Endodermal cell (in vitro differentiated cells): Measurements from ENCODE around the gene NAT8L. TPM values are rescaled to one million over a fixed set of nuclear protein-coding genes. Genes with fewer than 3 reads are reported as not detected.
A peak's percentile ranks its signal among the peaks of the same experiment; 100 is the strongest.

ENCODE experiments used
- DNase-seq: peaks from one replicate; pipeline ENCODE4 v3.0.0-alpha.2; 2017
- H3K27ac ChIP-seq: 2 replicates; pipeline ENCODE4 v1.5.1; 2013; ENCODE audit warnings: mild to moderate bottlenecking, low read depth, low read length, moderate library complexity
- H3K27me3 ChIP-seq: 2 replicates; pipeline ENCODE4 v1.6.1; 2013; ENCODE audit warnings: mild to moderate bottlenecking, low read length, moderate library complexity; ENCODE audit not compliant: insufficient read depth, control insufficient read depth, poor library complexity, severe bottlenecking
- H3K36me3 ChIP-seq: 2 replicates; pipeline ENCODE4 v1.7.0; 2013; ENCODE audit warnings: mild to moderate bottlenecking, low read length, moderate library complexity; ENCODE audit not compliant: control insufficient read depth, insufficient read depth
- H3K4me1 ChIP-seq: one replicate; pipeline ENCODE4 v1.7.0; 2013; ENCODE audit warnings: low read length; ENCODE audit not compliant: control insufficient read depth, insufficient read depth
- H3K4me3 ChIP-seq: 2 replicates; pipeline ENCODE4 v1.5.1; 2013; ENCODE audit warnings: mild to moderate bottlenecking, low read length, moderate library complexity
- H3K9ac ChIP-seq: 2 replicates; pipeline ENCODE4 v1.6.1; 2013; ENCODE audit warnings: mild to moderate bottlenecking, low read length, moderate library complexity; ENCODE audit not compliant: poor library complexity, severe bottlenecking; ENCODE audit errors: extremely low read depth
- H3K9me3 ChIP-seq: 2 replicates; pipeline ENCODE4 v1.6.1; 2013; ENCODE audit warnings: mild to moderate bottlenecking, low read length, moderate library complexity; ENCODE audit not compliant: control insufficient read depth
- H3K27ac Mint-ChIP-seq: 2 replicates; pipeline ENCODE4 v1.8.0; 2020; ENCODE audit warnings: mixed read lengths
- H3K27me3 Mint-ChIP-seq: 2 replicates; pipeline ENCODE4 v1.8.0; 2021; ENCODE audit warnings: mild to moderate bottlenecking, mixed read lengths; ENCODE audit not compliant: insufficient read depth
- H3K36me3 Mint-ChIP-seq: 2 replicates; pipeline ENCODE4 v1.8.0; 2020; ENCODE audit warnings: low read depth, mixed read lengths
- H3K4me1 Mint-ChIP-seq: 2 replicates; pipeline ENCODE4 v1.8.0; 2020; ENCODE audit warnings: mixed read lengths
- H3K4me3 Mint-ChIP-seq: 2 replicates; pipeline ENCODE4 v1.8.0; 2020; ENCODE audit warnings: mild to moderate bottlenecking, moderate library complexity, mixed read lengths
- H3K9me3 Mint-ChIP-seq: 2 replicates; pipeline ENCODE4 v1.8.0; 2020; ENCODE audit warnings: mild to moderate bottlenecking, mixed read lengths
- CTCF ChIP-seq: fragments of 200-600 bp; sonication (generic); conservative IDR thresholded peaks from 2 replicates; pipeline ENCODE4 v1.5.0; 2021; ENCODE audit warnings: antibody characterized with exemption, mild to moderate bottlenecking
- WGBS, 2 experiments: methylation state at CpG; one replicate each; pipeline versions ENCODE4 v1.1.5 to v1.1.7; 2013; ENCODE audit warnings: missing lambda C conversion rate in 2 of 2, mixed read lengths in 1 of 2; ENCODE audit not compliant: insufficient coverage in 1 of 2, insufficient read length in 1 of 2; 5-methylcytosine and 5-hydroxymethylcytosine counted together
- total RNA-seq, 2 donors: library from RNA; stranded (reverse); fragmentation: NEBNext Ultra II Directional in 1 of 2; extraction: Animal tissue kit (Norgen Biotek cat#: 25700) in 1 of 2; gene quantifications; 2 replicates in 1 of 2; 3 replicates in 1 of 2; pipeline ENCODE4 v1.2.1, GENCODE V29; 2021

NAT8L gene
- total RNA-seq, 2 donors from 2014 or later: 5.0 to 6.4 TPM

- no peak for TF ChIP-seq CTCF
- H3K36me3 Mint-ChIP-seq: peaks cover 4% of the 10 kb centered on the region
- no peaks in the 10 kb centered on the region for H3K36me3 ChIP-seq
- no peak overlapping the region for H3K27ac ChIP-seq
- H3K9ac ChIP-seq: no peak overlapping the region
- no peaks in the 10 kb centered on the region for H3K9me3 Mint-ChIP-seq
- peaks cover 22% of the 10 kb centered on the region for H3K27me3 Mint-ChIP-seq
- no peak overlapping the region for H3K4me3 Mint-ChIP-seq
- no peaks in the 10 kb centered on the region for H3K4me1 Mint-ChIP-seq
- H3K9me3 ChIP-seq: no peaks in the 10 kb centered on the region
- peaks cover 10% of the 10 kb centered on the region for H3K27me3 ChIP-seq
- 91 to 95% methylated on average over 8 of the region's 8 CpGs for WGBS, 2 experiments
- no peak overlapping the region for H3K4me3 ChIP-seq
- no peak for DNase-seq
- H3K4me1 ChIP-seq: no peaks in the 10 kb centered on the region
- H3K27ac Mint-ChIP-seq: no peak overlapping the region
Observed at GRCh38 chr4:2048831-2049230, 10.3 kb upstream of the NAT8L start.

- Mint-ChIP-seq H3K27me3 (peaks cover 26% of the 10 kb centered on the region), H3K27ac (no peak overlapping the region), H3K4me3 (no peak overlapping the region), H3K4me1 (no peaks in the 10 kb centered on the region), H3K36me3 (peaks cover 3% of the 10 kb centered on the region), H3K9me3 (no peaks in the 10 kb centered on the region)
- Histone ChIP-seq H3K27me3 (peaks cover 10% of the 10 kb centered on the region), H3K9me3 (no peaks in the 10 kb centered on the region), H3K4me1 (no peaks in the 10 kb centered on the region), H3K27ac (no peak overlapping the region), H3K4me3 (no peak overlapping the region), H3K9ac (no peak overlapping the region), H3K36me3 (no peaks in the 10 kb centered on the region)
- no peak for DNase-seq
- 82 to 97% methylated on average over 4 to 7 of the region's 7 CpGs for WGBS, 2 experiments
- TF ChIP-seq CTCF: no peak
Observed at GRCh38 chr4:2049381-2049780, 9.7 kb upstream of the NAT8L start.

GRCh38 chr4:2049811-2050210 lies 9.3 kb upstream of the NAT8L start:
- H3K9me3 ChIP-seq: no peaks in the 10 kb centered on the region
- H3K4me3 Mint-ChIP-seq: no peak overlapping the region
- H3K9ac ChIP-seq: no peak overlapping the region
- no peak for TF ChIP-seq CTCF
- WGBS, 2 experiments: 93 to 100% methylated on average over 5 to 7 of the region's 7 CpGs
- DNase-seq: peak; percentile 38
- H3K27me3 Mint-ChIP-seq: peaks cover 27% of the 10 kb centered on the region
- no peak overlapping the region for H3K27ac Mint-ChIP-seq
- no peaks in the 10 kb centered on the region for H3K4me1 ChIP-seq
- no peak overlapping the region for H3K27ac ChIP-seq
- no peak overlapping the region for H3K4me3 ChIP-seq
- H3K36me3 ChIP-seq: no peaks in the 10 kb centered on the region
- peaks cover 10% of the 10 kb centered on the region for H3K27me3 ChIP-seq
- no peaks in the 10 kb centered on the region for H3K36me3 Mint-ChIP-seq
- no peaks in the 10 kb centered on the region for H3K4me1 Mint-ChIP-seq
- H3K9me3 Mint-ChIP-seq: no peaks in the 10 kb centered on the region
